GM19351 (cell line): ENCODE data around the gene KNDC1.
"Not testable (repeated sequence)": the region's sequence is repeated elsewhere in the genome, so short reads cannot be mapped to it uniquely, and the experiment has no call there.

Experiments
- ATAC-seq: cut with Tn5 transposase; IDR thresholded peaks from one replicate; pipeline ENCODE4 v1.9.1; 2021; ENCODE audit warnings: mild to moderate bottlenecking, moderate library complexity; ENCODE audit not compliant: unreplicated experiment

The KNDC1 gene

DNA sequence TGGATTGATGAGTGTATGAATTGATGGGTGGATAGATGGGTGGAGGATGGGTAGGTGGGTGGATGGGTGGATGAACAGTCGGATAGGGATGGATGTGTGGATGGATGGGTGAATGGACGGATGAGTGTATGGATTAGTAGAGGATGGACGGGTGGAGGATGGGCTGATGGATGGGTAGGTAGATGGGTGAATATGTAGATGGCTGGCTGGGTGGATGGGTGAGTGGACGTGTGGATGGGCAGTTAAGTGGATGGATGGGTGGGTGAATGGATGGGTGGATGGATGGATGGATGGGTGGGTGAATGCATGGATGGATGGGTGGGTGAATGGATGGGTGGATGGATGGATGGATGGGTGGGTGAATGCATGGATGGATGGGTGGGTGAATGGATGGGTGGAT lies 15.6 kb downstream of the KNDC1 start:
- not testable (repeated sequence) for ATAC-seq

DNA sequence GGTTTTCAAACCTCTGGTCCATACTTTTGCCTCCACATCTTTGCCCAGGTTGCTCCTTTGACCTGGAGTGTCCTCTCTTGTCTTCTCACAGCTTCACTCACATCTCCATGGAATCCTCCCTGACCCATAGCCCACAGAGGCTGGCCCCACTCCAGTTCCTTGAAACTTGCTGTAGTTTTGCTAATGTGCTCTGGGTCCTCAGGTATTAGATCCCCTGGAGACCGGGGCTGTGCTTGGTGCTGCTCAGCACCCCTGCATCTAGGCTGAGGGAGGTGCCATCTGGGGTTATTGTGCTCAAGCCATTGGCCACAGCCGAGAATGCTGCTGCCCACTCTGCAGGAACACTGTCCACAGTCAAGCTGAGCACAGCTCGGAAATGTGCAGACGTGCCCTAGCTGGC lies 16.5 kb downstream of the KNDC1 start:
- no peak for ATAC-seq

DNA sequence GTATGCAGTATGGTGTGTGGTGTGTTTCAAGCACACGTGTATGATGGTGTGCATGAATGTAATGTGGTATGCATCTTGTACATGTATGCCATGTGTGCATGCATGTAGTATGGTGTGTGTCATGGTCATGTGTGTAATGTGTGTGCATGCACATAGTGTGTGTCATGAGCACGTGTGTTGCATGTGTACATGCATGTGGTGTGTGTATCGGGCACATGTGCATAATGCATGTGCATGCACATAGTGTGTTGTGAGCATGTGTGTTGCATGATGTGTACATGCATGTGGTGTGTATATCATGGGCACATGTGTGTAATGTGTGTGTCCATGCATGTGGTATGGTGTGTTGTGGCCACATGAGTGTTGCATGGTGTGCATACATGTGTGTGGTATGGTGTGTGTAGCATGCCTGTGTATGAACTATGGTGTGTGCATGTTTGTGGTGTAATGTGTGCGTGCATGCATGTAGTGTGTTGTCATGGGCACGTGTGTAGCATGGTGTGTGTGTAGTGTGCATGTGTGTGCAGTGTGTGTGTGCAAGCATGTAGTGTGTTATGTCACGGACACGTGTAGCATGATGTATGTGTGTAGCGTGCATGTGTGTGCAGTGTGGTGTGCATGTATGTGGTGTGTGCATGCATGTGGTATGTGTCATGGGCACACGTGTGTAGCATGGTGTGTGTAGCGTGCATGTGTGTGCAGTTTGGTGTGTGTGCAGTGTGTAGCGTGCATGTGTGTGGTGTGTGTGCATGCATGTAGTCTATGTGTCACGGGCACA lies 17.6 kb downstream of the KNDC1 start:
- no peak for ATAC-seq

DNA sequence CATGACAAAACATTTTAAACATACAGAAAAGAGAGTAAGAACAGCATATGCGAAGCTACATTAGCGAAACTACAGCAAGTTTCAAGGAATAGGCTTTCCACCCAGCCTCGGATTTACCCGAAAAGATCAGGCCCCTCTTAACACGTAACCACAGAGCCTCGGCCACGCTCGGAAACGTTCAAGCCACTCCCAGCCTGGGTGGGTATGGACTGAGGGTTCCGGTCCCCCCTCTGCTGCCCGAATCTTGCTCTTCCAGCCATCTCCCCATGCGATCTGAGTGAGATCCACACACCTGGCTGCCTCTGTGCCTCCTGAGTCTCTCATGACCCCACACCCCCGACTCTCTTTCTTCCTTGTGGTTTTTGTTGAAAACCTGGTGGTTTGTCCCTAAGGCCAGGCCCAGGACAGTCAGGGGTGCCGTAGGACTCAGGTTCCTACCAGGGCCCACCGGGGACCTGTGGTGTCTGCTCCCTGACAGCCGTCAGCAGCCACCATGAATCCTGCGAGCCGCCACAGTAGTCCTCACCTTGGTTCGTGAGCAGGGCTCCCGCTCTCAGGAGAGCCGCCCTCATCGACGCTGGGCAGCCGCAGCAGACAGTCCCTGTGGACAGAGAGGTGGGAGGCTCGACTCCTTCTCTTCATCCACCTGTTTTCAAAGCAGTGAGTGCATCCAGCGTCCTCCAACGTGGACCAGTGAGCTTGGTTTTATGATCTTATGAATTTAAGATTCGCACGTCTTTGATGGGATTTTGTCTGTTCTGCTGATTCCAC lies 18.5 kb downstream of the KNDC1 start:
- no peak for ATAC-seq

DNA sequence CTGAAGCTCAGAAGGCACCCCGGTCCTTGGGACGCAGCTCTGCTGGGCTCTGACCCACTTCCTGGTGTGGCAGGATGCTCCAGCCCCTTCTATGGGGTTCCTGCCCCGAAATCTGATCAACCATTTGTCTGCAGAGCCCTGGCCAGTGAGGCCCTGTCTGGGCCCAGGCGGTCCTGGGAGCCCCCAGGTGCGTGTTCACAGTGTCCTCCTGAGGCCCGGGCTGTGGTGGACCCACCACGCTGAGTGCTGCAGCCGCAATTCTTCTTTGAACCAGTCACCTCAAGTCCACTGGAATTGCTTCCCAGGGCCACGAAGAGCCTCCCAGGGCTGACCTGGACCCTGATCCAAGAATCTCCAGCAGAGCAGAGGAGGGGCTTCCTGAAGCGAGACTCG lies 19.1 kb downstream of the KNDC1 start:
- no peak for ATAC-seq

DNA sequence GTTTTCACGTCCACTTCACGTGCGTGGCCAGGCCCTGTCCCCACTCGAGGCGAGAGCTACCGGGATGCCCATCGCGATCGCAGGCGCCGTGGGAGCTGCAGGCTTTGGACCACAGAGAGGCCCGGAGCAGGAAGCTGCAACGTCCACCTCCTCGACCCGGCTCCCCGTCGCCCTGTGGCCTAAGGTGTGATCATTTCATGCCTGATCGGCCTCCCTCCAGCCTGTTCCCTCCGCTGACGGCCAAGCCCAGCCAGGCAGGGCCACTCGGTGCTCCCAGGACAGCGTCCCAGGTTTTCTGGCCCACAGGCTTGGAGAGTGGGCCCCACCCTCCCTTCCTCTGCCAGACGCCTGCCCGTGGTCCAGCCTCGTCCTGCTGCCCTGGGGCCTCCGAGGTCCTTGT lies 19.6 kb downstream of the KNDC1 start:
- ATAC-seq: no peak

DNA sequence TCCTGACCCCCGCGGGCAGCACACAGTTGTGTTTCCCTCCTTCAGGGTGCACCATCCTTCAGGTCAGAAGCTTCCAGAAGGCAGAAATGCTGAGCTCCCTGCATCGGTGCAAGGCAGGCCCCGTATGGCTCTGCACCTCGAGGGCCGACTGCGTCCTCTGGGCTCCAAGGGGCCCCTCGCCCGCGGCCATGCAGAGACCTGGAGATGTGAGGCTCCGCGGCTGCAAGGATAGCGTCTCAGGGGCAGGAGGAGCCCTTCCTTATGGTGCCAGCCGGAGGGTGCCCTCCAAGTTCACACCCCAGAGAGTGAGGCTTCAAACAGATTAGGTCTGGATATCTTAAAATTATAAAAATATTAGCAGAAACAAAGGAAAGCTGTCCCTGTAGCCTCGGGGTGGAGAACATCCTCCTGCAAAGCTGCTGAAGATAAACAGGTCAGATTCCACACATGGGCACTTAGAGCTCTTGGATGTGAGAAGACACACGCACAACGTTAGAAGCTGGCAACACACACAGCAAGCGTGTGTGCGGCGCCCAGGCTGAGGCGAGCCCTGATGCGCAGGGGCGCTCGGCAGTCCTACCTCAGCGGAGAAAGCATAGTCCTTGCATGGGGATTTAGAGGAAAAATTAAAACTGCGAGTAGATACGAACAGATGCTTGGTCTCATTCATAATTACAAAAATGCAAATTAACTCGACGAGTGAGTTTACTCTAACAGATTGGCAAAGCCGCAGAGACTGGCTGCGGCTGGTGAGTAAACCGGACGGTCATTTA lies 20.4 kb downstream of the KNDC1 start:
- no peak for ATAC-seq

DNA sequence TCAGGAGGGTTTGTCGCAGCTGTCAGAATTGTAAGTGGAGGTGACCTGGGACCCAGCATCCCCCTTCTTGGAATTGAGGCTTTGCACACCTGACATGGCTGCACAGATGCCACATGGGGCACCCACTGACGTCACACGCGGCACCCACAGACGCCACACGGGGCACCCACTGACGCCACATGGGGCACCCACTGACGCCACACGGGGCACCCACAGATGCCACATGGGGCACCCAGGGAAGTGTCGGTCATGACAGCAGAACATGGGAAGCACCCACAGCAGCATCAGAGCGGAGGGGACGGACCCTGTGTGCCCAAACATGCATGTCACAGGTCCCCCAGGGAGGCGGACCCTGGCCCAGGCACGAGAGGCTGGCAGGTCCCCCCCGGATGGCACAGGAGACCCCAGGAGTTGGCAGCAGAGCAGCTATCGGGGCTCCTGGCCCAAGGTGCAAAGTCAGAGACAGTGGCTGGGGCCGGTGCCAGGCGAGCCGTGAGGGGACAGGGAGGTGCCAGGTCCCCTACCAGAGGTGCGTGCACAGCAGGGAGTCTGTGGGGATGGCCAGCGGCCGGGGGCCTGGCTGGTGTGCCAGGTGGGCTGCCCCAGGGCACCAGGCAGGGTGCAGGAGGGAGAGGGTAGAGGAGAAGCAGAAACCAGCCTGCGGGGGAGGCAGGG lies 21.1 kb downstream of the KNDC1 start:
- ATAC-seq: no peak

DNA sequence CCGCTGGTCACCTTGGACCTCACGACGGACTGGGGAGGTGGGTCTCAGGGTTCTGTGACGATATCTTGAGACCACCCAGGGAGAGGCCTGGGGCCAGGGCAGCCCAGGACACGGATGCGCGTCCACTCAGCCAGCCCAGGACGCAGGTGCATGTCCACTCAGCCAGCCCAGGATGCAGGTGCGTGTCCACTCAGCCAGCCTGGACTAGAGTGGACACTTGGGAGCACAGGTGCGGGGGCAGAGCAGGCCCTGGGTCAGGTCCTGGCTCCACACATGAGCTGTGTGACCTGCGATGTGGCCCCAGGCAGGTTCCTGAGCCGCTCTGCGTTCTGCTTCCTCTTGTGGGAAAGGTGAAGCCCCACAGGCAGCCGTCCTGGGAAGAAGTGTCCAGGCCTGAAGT lies 22.2 kb downstream of the KNDC1 start:
- no peak for ATAC-seq

DNA sequence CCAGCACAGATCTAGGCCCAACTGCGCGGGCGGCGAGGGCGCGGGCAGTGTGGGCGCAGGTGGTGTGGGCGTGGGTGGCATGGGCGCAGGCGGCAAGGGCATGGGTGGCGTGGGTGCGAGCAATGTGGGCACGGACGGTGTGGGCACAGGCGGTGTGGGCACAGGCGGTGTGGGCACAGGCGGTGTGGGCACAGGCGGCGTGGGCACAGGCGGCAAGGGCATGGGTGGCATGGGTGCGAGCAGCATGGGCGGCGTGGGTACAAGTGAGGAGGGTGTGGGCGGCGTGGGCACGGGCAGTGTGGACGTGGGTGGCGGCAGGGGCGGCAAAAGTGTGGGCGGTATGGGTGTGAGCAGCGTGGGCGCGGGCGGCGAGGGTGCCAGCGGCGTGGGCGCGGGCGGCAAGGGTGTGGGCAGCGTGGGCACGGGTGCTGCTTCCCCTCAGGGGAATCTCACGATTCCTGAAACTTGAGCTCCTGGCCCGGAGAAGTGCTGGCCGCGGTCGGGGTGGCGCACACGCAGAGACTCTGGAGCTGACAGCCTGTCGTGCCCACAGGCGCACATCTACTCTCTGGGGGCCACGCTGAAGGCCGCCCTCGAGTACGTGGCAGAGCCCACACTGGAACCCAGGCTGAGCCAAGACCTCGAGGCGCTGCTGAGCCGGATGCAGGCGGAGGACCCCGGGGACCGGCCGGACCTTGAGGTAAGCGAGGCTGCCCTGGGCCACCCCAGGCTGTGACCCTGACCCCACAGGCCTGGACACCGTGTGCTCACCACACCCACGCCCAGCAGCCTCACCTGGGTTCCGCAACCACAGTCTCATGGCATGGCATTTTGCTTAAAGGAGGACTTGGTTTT lies 23.0 kb downstream of the KNDC1 start:
- no peak for ATAC-seq

DNA sequence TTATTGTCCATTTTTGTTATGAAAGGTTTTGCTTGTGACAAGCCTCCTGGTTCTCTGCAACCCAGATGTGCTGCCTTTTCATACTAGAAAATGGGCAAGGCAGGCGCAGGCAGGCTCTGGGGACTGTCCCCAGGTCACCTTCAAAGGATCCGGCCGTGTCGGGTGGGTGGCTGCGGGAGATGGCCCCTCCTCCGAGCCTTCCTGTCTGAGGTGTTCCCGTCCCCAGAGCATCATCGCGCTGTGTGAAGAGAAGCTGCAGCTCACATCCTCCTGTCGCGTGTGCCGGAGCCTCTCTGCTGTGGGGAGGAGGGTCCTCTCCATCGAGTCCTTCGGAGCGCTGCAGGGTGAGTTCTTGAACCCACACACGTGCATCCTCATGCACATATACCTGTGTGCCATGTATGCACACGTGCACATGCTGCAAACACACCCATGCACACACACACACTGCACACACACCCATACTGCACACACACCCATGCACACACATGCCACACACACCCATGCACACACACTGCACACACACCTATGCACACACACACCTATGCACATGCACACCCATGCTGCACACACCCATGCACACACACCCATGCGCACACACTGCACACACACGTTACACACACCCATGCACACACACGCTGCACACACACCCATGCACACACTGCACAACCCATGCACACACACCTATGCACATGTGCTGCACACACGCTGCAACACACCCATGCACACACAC lies 23.8 kb downstream of the KNDC1 start:
- ATAC-seq: no peak

DNA sequence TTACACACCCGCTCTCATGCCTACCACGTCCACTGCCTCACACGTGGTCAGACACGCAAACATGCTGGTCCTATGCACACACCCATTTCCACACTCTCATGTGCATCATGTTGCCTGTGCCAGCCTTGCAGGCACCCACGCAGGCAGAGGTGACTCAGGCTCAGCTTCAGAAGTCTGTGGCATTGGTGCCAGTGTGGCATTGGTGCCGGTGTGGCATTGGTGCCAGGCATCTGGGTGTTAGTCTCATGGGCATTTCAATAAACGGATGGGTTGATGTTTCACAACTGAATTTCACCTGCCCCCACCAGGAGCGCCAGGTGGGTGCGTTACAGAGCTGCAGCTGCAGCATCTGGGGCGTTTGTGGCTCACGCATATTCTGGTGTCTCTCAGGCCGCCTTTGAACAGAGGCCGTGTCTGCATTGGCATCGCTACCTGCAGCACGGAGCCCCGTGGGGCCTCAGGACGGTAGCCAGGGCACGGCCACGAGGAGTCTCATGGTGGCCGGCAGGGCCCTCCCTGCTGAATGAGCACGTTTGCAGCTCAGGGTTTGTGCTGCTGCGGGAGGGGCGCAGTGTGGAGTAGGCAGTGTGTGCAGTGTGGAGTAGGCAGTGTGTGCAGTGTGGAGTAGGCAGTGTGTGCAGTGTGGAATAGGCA lies 24.7 kb downstream of the KNDC1 start:
- ATAC-seq: no peak

DNA sequence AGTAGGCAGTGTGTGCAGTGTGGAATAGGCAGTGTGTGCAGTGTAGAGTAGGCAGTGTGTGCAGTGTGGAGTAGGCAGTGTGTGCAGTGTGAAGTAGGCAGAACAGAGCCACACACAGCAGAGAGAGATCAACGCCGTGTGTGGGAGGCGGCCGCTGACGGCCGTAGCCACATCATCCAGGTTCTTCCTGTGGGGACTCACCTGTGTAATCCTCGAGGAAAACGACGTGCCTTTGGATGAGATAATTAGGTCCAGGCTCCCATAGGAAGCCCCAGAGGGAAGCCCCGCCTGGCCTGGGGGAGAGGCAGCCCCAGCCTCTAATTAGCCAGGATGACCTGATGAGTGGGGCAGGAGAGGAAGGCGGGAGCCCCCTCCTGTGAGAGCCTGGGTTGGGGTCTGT lies 25.4 kb downstream of the KNDC1 start:
- ATAC-seq: no peak

DNA sequence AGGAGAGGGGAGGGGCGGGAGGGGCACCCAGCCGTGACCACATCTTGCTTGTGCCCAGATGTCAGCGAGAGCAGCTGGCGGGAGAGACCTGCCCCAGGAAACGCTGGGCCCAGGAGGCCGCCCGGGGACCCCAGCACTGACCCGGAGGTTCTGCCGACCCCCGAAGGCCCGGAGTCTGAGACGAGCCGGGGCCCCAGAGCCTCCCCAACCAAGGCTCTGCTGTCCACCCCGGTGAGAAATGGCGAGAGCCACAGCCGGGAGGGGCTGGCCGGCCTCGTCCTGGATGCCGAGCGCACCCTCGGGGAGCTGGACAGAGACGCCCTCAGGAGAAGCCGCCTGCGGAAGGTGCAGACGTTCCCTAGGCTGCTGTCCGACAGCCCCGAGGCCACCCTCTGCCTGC lies 25.9 kb downstream of the KNDC1 start:
- ATAC-seq: no peak

DNA sequence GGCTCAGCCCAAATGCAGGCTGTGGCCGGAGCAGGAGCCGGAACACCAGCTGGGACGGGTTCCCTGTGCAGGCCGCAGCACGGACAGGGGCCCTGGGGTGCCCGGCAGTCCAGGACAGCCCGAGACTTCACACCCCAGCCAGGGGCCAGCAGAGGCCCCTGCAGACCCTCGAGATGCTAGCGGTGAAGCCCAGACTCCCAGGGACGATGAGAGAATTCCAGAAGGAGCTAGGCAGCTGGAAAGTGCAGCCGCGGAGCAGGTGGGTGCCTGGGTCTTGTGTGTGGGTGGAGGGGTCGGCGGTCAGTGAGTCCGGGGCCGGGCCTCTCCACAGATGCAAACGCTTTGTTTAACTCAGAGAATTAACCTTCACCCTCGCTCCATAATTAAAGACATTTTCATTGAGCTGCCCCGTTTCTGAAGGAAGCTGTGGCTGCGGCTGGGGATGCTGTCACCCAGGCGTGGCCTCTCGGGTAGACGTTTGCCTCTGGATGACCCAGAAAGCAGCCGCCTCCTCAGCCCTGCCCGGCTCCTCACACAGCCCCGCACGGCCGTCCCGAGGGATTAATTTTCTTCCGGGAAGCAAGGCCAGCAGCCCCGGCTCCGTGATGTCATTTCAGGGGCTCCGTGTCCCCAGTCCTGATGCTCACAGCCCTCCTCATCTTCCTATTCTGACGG lies 26.5 kb downstream of the KNDC1 start:
- no peak for ATAC-seq

DNA sequence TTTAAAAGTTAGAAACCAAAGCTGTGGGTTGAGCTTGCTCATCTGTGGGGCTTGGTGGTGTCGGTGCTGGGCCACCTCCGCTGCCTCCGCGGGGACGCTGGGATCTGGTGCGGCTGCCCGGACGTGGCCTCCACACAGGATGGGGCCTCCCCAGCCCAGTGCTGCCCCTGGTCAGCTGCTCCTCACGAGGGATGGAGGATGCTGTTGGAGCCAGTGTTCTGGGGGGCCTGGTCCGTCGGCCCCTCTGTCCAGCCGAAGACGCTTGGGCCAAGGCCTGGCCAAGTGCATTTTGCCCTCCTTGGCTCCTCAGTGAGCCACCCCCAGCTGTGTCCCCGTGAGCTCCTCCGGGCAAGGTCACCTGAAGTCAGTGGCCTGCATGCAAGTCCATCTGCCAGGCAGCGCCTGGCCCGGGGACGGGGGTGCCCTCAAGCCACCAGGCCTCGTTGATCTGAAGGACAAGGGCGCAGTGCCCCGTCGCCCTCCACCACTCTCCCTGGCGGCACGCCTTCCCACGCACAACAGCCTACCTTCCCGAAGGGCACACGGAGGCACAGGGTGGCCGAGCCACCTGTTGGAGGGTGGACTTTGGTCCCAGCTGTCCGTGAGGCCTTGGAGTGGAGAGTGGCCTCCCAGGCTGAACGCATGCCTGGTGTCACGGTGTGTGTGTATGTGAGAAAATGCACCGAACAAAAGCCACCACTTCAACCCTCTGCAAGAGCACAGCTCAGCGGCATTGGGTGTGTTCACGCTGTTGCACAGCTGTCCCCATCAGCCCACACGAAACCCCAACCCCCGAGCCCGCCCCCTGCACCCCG lies 27.3 kb downstream of the KNDC1 start:
- ATAC-seq: no peak

DNA sequence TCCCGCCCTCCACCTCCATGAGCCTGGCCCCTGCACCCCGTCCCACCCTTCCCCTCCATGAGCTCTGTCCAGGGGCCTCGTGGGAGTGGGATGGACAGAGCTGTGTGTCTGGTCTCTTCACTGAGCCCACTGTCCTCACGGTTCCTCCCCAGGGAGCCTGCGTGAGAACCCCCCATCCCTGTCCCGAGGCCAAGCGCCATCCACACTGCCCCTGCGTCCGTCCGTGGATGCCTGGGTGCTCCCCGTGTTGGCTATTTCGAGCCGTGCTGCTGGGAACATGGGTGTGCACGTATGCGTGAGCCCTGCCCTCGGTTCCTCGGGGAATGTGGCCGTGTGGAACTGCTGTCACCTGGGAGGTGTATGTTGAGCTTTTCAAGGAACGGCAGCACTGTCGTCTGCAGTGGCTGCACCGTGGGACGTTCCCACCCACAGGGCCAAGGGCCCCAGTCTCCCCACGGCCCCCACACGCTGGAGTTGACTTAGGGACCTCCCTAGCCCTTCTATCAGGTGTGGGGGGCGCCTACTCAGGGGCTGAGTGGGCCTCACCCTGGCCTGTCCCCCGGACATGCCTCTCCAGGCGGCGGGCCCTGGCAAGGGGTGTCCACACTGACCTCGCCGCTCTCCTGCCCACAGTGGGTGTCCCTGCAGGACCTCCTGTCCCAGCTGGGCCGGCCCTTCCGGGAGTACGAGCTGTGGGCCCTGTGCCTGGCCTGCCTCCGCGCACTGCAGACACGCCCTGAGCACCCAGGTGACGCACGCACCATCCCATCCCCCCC lies 28.1 kb downstream of the KNDC1 start:
- no peak for ATAC-seq
